HEK293 (cell line): Measurements from ENCODE around the gene CCT3.

ENCODE experiments used
- CTCF ChIA-PET: fragments of 350-600 bp; formaldehyde crosslinking; extraction: SDS; loops from one replicate; lab custom pipeline; 2021; ENCODE audit warnings: antibody characterized with exemption; lab: Yijun Ruan, JAX
- POLR2A ChIA-PET: fragments of 300-600 bp; formaldehyde crosslinking; extraction: SDS; loops from one replicate; lab custom pipeline; 2020; ENCODE audit warnings: antibody characterized with exemption, inconsistent platforms; lab: Yijun Ruan, JAX
- H3K27ac ChIP-seq: fragments of 200-500 bp; sonication (Bioruptor generic); 2 replicates; pipeline ENCODE4 v1.5.1; 2014; ENCODE audit warnings: low read depth, low read length, control low read depth, inconsistent platforms; ENCODE audit errors: extremely low read depth
- H3K36me3 ChIP-seq, 2 experiments: fragments of 200-500 bp in 1 of 2; sonication (Bioruptor generic) in 1 of 2; 1 replicate in 1 of 2; 2 replicates in 1 of 2; pipeline ENCODE4 v1.5.1; 2014 to 2017; ENCODE audit warnings: inconsistent platforms in 2 of 2, low read length in 2 of 2; ENCODE audit not compliant: control insufficient read depth in 2 of 2, insufficient read depth in 1 of 2
- H3K4me1 ChIP-seq: fragments of 200-500 bp; sonication (Bioruptor generic); 2 replicates; pipeline ENCODE4 v1.5.1; 2014; ENCODE audit warnings: mild to moderate bottlenecking, low read length, inconsistent platforms; ENCODE audit not compliant: control insufficient read depth, insufficient read depth
- H3K4me3 ChIP-seq: 2 replicates; pipeline ENCODE4 v1.5.1; 2011; ENCODE audit warnings: low read depth, mild to moderate bottlenecking, control low read depth, low read length, moderate library complexity
- H3K9me3 ChIP-seq: fragments of 200-500 bp; sonication (Bioruptor generic); 2 replicates; pipeline ENCODE4 v1.5.1; 2014; ENCODE audit warnings: low read depth, low read length, inconsistent platforms; ENCODE audit not compliant: control insufficient read depth, insufficient read depth
- BCL6B ChIP-seq: fragments of 450-650 bp; formaldehyde crosslinking; IDR thresholded peaks from 2 replicates; pipeline ENCODE4 v1.5.1; 2017; ENCODE audit warnings: missing biosample characterization, missing genetic modification characterization
- GLIS2 ChIP-seq: fragments of 450-650 bp; formaldehyde crosslinking; IDR thresholded peaks from 2 replicates; pipeline ENCODE4 v1.5.1; 2016; ENCODE audit warnings: missing biosample characterization, missing genetic modification characterization
- IKZF3 ChIP-seq: fragments of 450-650 bp; IDR thresholded peaks from 2 replicates; pipeline ENCODE4 v1.5.0; 2018; ENCODE audit warnings: missing biosample characterization, mild to moderate bottlenecking, missing genetic modification characterization, moderate library complexity
- KLF10 ChIP-seq: fragments of 450-650 bp; IDR thresholded peaks from 2 replicates; pipeline ENCODE4 v1.5.1; 2018; ENCODE audit warnings: missing biosample characterization, mild to moderate bottlenecking, missing genetic modification characterization
- KLF16 ChIP-seq: fragments of 450-650 bp; formaldehyde crosslinking; IDR thresholded peaks from 2 replicates; pipeline ENCODE4 v1.5.1; 2017; ENCODE audit warnings: missing biosample characterization, missing genetic modification characterization
- KLF8 ChIP-seq: fragments of 450-650 bp; formaldehyde crosslinking; IDR thresholded peaks from 2 replicates; pipeline ENCODE4 v1.5.1; 2016; ENCODE audit warnings: missing biosample characterization, missing genetic modification characterization
- PATZ1 ChIP-seq: fragments of 450-650 bp; formaldehyde crosslinking; IDR thresholded peaks from 2 replicates; pipeline ENCODE4 v1.5.1; 2016; ENCODE audit warnings: missing biosample characterization, missing genetic modification characterization
- PRDM1 ChIP-seq: fragments of 450-650 bp; formaldehyde crosslinking; IDR thresholded peaks from 2 replicates; pipeline ENCODE4; 2016; ENCODE audit warnings: missing biosample characterization, missing genetic modification characterization
- SP3 ChIP-seq: fragments of 450-650 bp; formaldehyde crosslinking; IDR thresholded peaks from 2 replicates; pipeline ENCODE4 v1.5.1; 2016; ENCODE audit warnings: missing biosample characterization, missing genetic modification characterization
- ZBTB17 ChIP-seq: fragments of 450-650 bp; formaldehyde crosslinking; IDR thresholded peaks from 2 replicates; pipeline ENCODE4 v1.5.1; 2016; ENCODE audit warnings: missing biosample characterization, missing genetic modification characterization
- ZBTB48 ChIP-seq: fragments of 450-650 bp; formaldehyde crosslinking; IDR thresholded peaks from 2 replicates; pipeline ENCODE4 v1.5.1; 2016; ENCODE audit warnings: missing biosample characterization, missing genetic modification characterization
- ZBTB49 ChIP-seq: fragments of 450-650 bp; formaldehyde crosslinking; IDR thresholded peaks from 2 replicates; pipeline ENCODE4 v1.5.1; 2016; ENCODE audit warnings: missing biosample characterization, missing genetic modification characterization, low read depth
- ZFP37 ChIP-seq: fragments of 450-650 bp; formaldehyde crosslinking; IDR thresholded peaks from 2 replicates; pipeline ENCODE4 v1.5.1; 2016; ENCODE audit warnings: missing biosample characterization, missing genetic modification characterization
- ZNF16 ChIP-seq: fragments of 450-650 bp; formaldehyde crosslinking; IDR thresholded peaks from 2 replicates; pipeline ENCODE4 v1.5.1; 2016; ENCODE audit warnings: low read depth, missing biosample characterization, missing genetic modification characterization
- ZNF221 ChIP-seq: fragments of 450-650 bp; formaldehyde crosslinking; IDR thresholded peaks from 2 replicates; pipeline ENCODE4 v1.5.1; 2017; ENCODE audit warnings: missing biosample characterization, missing genetic modification characterization, borderline replicate concordance
- ZNF302 ChIP-seq: fragments of 450-650 bp; formaldehyde crosslinking; IDR thresholded peaks from 2 replicates; pipeline ENCODE4 v1.5.1; 2016; ENCODE audit warnings: missing biosample characterization, missing genetic modification characterization, low read depth
- ZNF449 ChIP-seq: fragments of 450-650 bp; formaldehyde crosslinking; IDR thresholded peaks from 2 replicates; pipeline ENCODE4 v1.5.1; 2017; ENCODE audit warnings: missing biosample characterization, mild to moderate bottlenecking, missing genetic modification characterization, moderate library complexity
- ZNF48 ChIP-seq: fragments of 450-650 bp; formaldehyde crosslinking; IDR thresholded peaks from 2 replicates; pipeline ENCODE4 v1.5.1; 2016; ENCODE audit warnings: missing biosample characterization, missing genetic modification characterization
- ZNF621 ChIP-seq: fragments of 450-650 bp; formaldehyde crosslinking; IDR thresholded peaks from 2 replicates; pipeline ENCODE4 v1.5.1; 2017; ENCODE audit warnings: missing biosample characterization, missing genetic modification characterization
- ZNF792 ChIP-seq: fragments of 450-650 bp; formaldehyde crosslinking; IDR thresholded peaks from 2 replicates; pipeline ENCODE4 v1.5.1; 2016; ENCODE audit warnings: missing biosample characterization, missing genetic modification characterization
- ZNF837 ChIP-seq: fragments of 450-650 bp; formaldehyde crosslinking; IDR thresholded peaks from 2 replicates; pipeline ENCODE4 v1.5.1; 2016; ENCODE audit warnings: missing biosample characterization, missing genetic modification characterization
- ZSCAN18 ChIP-seq: fragments of 450-650 bp; formaldehyde crosslinking; IDR thresholded peaks from 2 replicates; pipeline ENCODE4 v1.5.1; 2016; ENCODE audit warnings: missing biosample characterization, missing genetic modification characterization

Gene CCT3

GRCh38 chr1:156293895-156294294, 44.2 kb downstream of the CCT3 start:
- peaks cover 3% of the 10 kb centered on the region; the same call in 1 of the 2 replicates for H3K4me1 ChIP-seq
- ChIA-PET POLR2A (interaction anchor here (0.6 to 1.6 kb wide), 2 partner anchors 11 to 25 kb away, joined by 3 to 10 read pairs; partner anchors contain the start of gene SMG5), CTCF (no interaction called here)
- TF ChIP-seq ZNF449 (no peak), KLF16 (no peak), GLIS2 (no peak), ZNF621 (tag by site-specific recombination) (no peak), ZFP37 (tag by site-specific recombination) (no peak), ZNF837 (tag by site-specific recombination) (no peak)
- no peaks in the 10 kb centered on the region for H3K9me3 ChIP-seq
- no peak overlapping the region for H3K4me3 ChIP-seq
- H3K27ac ChIP-seq: no peak overlapping the region
- H3K36me3 ChIP-seq: peaks cover 0 to 42% of the 10 kb centered on the region in 2 experiments; a peak in 1 of 3 replicates

- H3K4me1 ChIP-seq: peaks cover 3% of the 10 kb centered on the region; the same call in 1 of the 2 replicates
- ChIA-PET CTCF (interaction anchor here (0.7 kb wide), 1 partner anchor 89 kb away, joined by 3 read pairs; no protein-coding TSS in a partner anchor), POLR2A (interaction anchor here (0.6 to 1.6 kb wide), 2 partner anchors 10 to 26 kb away, joined by 3 to 10 read pairs; partner anchors contain the start of gene SMG5)
- H3K36me3 ChIP-seq: peaks cover 3 to 48% of the 10 kb centered on the region in 2 experiments; a peak in 2 of 3 replicates
- TF ChIP-seq ZNF302 (tag by site-specific recombination): no peak
- TF ChIP-seq ZNF16 (tag by site-specific recombination): no peak
- H3K9me3 ChIP-seq: no peaks in the 10 kb centered on the region
- no peak overlapping the region for H3K4me3 ChIP-seq
- H3K27ac ChIP-seq: no peak overlapping the region
Measured at GRCh38 chr1:156293098-156293434, 45.0 kb downstream of the CCT3 start.

- Histone ChIP-seq H3K27ac (peak overlapping the region; percentile 28; the same call in 1 of the 2 replicates), H3K9me3 (no peaks in the 10 kb centered on the region), H3K4me3 (peak overlapping the region; percentile 40), H3K4me1 (peaks cover 3% of the 10 kb centered on the region; the same call in 1 of the 2 replicates), H3K36me3 (peaks cover 4 to 50% of the 10 kb centered on the region in 2 experiments; a peak in 2 of 3 replicates)
- POLR2A ChIA-PET: interaction anchor here (1.4 kb wide), 1 partner anchor 8 kb away, joined by 8 read pairs; the partner anchor contains the start of gene SMG5
- CTCF ChIA-PET: interaction anchor here (0.5 to 0.7 kb wide), 2 partner anchors 66 to 557 kb away, joined by 3 read pairs; no protein-coding TSS in a partner anchor
- TF ChIP-seq ZNF48 (tag by site-specific recombination) (no peak), BCL6B (no peak), IKZF3 (no peak), KLF10 (no peak), PRDM1 (no peak), ZNF792 (tag by site-specific recombination) (no peak), ZBTB49 (tag by site-specific recombination) (no peak), ZNF221 (tag by site-specific recombination) (no peak), KLF8 (peak; percentile 14; the same call in 1 of the 2 replicates), SP3 (tag by site-specific recombination) (peak; percentile 37; the same call in 1 of the 2 replicates), ZBTB17 (peak; percentile 59), PATZ1 (no peak), ZSCAN18 (tag by site-specific recombination) (no peak), ZBTB48 (no peak)
Measured at GRCh38 chr1:156291226-156292061, 46.6 kb downstream of the CCT3 start.
